Measurements from ENCODE around the gene CPNE7. TPM values are rescaled to one million over a fixed set of nuclear protein-coding genes. Genes with fewer than 3 reads are reported as not detected.

The CPNE7 gene
- polyA plus RNA-seq, 3 donors = not detected

DNA sequence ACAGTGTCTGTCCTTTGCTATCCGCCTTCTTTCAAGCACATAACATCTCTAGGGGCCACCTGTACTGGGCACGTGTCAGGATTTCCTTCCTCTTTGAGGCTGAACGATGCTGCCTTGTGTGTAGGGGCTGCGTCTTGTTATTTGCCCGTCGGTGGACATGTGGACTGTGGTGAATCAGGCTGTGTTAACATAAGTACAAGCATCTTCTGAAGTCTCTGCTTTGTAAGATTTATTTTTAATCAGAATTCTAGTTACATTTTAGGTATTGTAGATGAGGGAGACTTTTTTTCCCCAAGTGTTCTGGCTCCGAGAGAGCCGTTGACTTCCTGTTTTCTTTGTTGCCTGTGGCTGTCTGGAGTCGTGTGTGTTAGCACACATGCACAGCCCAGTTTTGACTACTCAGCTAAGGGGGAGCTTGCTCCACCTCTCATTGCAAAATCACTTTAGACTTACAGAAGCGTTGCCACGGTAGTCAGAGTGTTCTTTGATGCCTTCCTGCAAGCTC lies 41.3 kb upstream of the CPNE7 start:
- H3K4me2 ChIP-seq (replicated peaks; ENCODE audit: extremely low read depth, low read length, poor library complexity, severe bottlenecking) = peak overlapping the region; percentile 75
- Mint-ChIP-seq H3K9me3 (peaks cover 0 to 2% (median 0%) of the 10 kb centered on the region in 7 donors), H3K27ac (peak overlapping the region; percentile 93 to 98 (median 96)), H3K36me3 (peaks cover 53 to 84% of the 10 kb centered on the region in 2 donors), H3K4me3 (peak overlapping the region; percentile 64 to 87), H3K4me1 (peaks cover 23% of the 10 kb centered on the region), H3K27me3 (ENCODE audit: low read depth in 3 of 3) (peaks cover 0 to 1% (median 0%) of the 10 kb centered on the region in 3 donors)
- H2AFZ ChIP-seq (ENCODE audit: insufficient read depth, low read depth, low read length, poor library complexity, severe bottlenecking) = peak overlapping the region; percentile 72
- peak overlapping the region in 2 of 3 experiments; percentile 17 to 61 for H3K4me3 ChIP-seq (replicated peaks in 1 of 3; ENCODE audit: low read depth in 2 of 3, low read length in 3 of 3)
- TF ChIP-seq, protein P1, sequence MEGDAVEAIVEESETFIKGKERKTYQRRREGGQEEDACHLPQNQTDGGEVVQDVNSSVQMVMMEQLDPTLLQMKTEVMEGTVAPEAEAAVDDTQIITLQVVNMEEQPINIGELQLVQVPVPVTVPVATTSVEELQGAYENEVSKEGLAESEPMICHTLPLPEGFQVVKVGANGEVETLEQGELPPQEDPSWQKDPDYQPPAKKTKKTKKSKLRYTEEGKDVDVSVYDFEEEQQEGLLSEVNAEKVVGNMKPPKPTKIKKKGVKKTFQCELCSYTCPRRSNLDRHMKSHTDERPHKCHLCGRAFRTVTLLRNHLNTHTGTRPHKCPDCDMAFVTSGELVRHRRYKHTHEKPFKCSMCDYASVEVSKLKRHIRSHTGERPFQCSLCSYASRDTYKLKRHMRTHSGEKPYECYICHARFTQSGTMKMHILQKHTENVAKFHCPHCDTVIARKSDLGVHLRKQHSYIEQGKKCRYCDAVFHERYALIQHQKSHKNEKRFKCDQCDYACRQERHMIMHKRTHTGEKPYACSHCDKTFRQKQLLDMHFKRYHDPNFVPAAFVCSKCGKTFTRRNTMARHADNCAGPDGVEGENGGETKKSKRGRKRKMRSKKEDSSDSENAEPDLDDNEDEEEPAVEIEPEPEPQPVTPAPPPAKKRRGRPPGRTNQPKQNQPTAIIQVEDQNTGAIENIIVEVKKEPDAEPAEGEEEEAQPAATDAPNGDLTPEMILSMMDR (IDR thresholded peaks at IDR 0.05) = no peak
- no peaks in the 10 kb centered on the region for H3K9me3 ChIP-seq (replicated peaks in 1 of 2; ENCODE audit: control insufficient read depth in 1 of 2, insufficient read depth in 1 of 2, low read length in 2 of 2)
- H3K4me1 ChIP-seq (ENCODE audit: control insufficient read depth in 1 of 2, insufficient read depth in 2 of 2, low read length in 2 of 2) = peaks cover 23 to 27% of the 10 kb centered on the region in 2 donors
- H3K79me2 ChIP-seq (ENCODE audit: insufficient read depth, low read length) = no peaks in the 10 kb centered on the region
- H3K9ac ChIP-seq (ENCODE audit: insufficient read depth, low read length, poor library complexity, severe bottlenecking) = no peak overlapping the region
- no peaks in the 10 kb centered on the region for H3K27me3 ChIP-seq (ENCODE audit: control insufficient read depth in 2 of 2, insufficient read depth in 2 of 2, low read length in 2 of 2)
- peaks cover 54 to 72% of the 10 kb centered on the region in 2 donors for H3K36me3 ChIP-seq (replicated peaks in 1 of 2; ENCODE audit: control insufficient read depth in 1 of 2, insufficient read depth in 2 of 2, low read length in 2 of 2)
- peak overlapping the region; percentile 80 to 83 for H3K27ac ChIP-seq (ENCODE audit: low read depth in 1 of 2, low read length in 2 of 2)
- 0% methylated on average over 6 of the region's 11 CpGs for WGBS (ENCODE audit: insufficient coverage)
- intact Hi-C loops (cut with micrococcal nuclease) = no loop called here
- DNase-seq = peak; percentile 91 to 98 (median 94)
- H4K20me1 ChIP-seq (ENCODE audit: insufficient read depth, low read length) = peaks cover 16% of the 10 kb centered on the region

DNA sequence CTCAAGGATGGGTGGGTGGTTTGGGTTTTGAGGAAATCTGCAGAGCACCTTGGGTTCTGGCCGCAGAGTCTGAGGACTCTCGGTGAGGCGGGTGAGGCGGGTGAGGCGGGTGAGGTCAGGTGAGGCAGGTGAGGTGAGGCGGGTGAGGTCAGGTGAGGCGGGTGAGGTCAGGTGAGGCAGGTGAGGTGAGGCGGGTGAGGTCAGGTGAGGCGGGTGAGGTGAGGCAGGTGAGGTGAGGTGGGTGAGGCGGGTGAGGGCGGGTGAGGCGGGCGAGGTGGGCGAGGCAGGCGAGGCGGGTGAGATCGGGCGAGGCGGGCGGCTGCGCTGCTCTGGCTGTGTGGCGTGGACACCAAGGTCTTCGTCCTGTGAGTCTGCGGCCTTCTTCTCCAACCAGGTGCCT lies 39.2 kb upstream of the CPNE7 start:
- Histone ChIP-seq H3K27ac (ENCODE audit: low read depth in 1 of 2, low read length in 2 of 2) (no peak overlapping the region), H3K9ac (ENCODE audit: insufficient read depth, low read length, poor library complexity, severe bottlenecking) (no peak overlapping the region), H3K36me3 (replicated peaks in 1 of 2; ENCODE audit: control insufficient read depth in 1 of 2, insufficient read depth in 2 of 2, low read length in 2 of 2) (peaks cover 47 to 72% of the 10 kb centered on the region in 2 donors), H3K4me2 (replicated peaks; ENCODE audit: extremely low read depth, low read length, poor library complexity, severe bottlenecking) (no peak overlapping the region), H3K9me3 (replicated peaks in 1 of 2; ENCODE audit: control insufficient read depth in 1 of 2, insufficient read depth in 1 of 2, low read length in 2 of 2) (no peaks in the 10 kb centered on the region), H3K4me1 (ENCODE audit: control insufficient read depth in 1 of 2, insufficient read depth in 2 of 2, low read length in 2 of 2) (peaks cover 23 to 27% of the 10 kb centered on the region in 2 donors), H3K4me3 (replicated peaks in 1 of 3; ENCODE audit: low read depth in 2 of 3, low read length in 3 of 3) (no peak overlapping the region), H3K79me2 (ENCODE audit: insufficient read depth, low read length) (no peaks in the 10 kb centered on the region), H4K20me1 (ENCODE audit: insufficient read depth, low read length) (peaks cover 16% of the 10 kb centered on the region), H2AFZ (ENCODE audit: insufficient read depth, low read depth, low read length, poor library complexity, severe bottlenecking) (no peak overlapping the region), H3K27me3 (ENCODE audit: control insufficient read depth in 2 of 2, insufficient read depth in 2 of 2, low read length in 2 of 2) (no peaks in the 10 kb centered on the region)
- DNase-seq = no peak
- no peak overlapping the region for H3K4me3 Mint-ChIP-seq
- H3K27ac Mint-ChIP-seq = peak overlapping the region in 2 of 7 donors; percentile 50 to 68
- peaks cover 50 to 78% of the 10 kb centered on the region in 2 donors for H3K36me3 Mint-ChIP-seq
- peaks cover 23% of the 10 kb centered on the region for H3K4me1 Mint-ChIP-seq
- peaks cover 0 to 1% (median 0%) of the 10 kb centered on the region in 3 donors for H3K27me3 Mint-ChIP-seq (ENCODE audit: low read depth in 3 of 3)
- intact Hi-C loops (cut with micrococcal nuclease) = no loop called here
- TF ChIP-seq, protein P1 (IDR thresholded peaks at IDR 0.05) = no peak
- 94% methylated on average over 6 of the region's 24 CpGs for WGBS (ENCODE audit: insufficient coverage)
- peaks cover 0 to 2% (median 0%) of the 10 kb centered on the region in 7 donors for H3K9me3 Mint-ChIP-seq
